SK-N-SH (cell line): ENCODE results near the gene MFAP3. TPM values are rescaled to one million over a fixed set of nuclear protein-coding genes. Genes with fewer than 3 reads are reported as not detected.

Experiments used
- CTCF ChIA-PET: fragments of 300-600, 350-600 bp; formaldehyde crosslinking; extraction: SDS; loops from one replicate; lab custom pipeline; 2021; lab: Yijun Ruan, JAX
- POLR2A ChIA-PET: fragments of 350-600 bp; sonication (Branson Sonifier 250); formaldehyde crosslinking; extraction: SDS; loops from one replicate; lab custom pipeline; 2020; ENCODE audit warnings: antibody characterized with exemption, inconsistent platforms; lab: Yijun Ruan, JAX
- DNase-seq: peaks from one replicate; pipeline ENCODE4 v3.0.0; 2012
- H2AFZ ChIP-seq: fragments of 200-600 bp; sonication (generic); 2 replicates; pipeline ENCODE4 v1.8.1; 2016; ENCODE audit warnings: antibody characterized with exemption, mild to moderate bottlenecking, low read depth
- H3F3A ChIP-seq: fragments of 200-600 bp; sonication (generic); replicated peaks from 2 replicates; pipeline ENCODE3; 2016; ENCODE audit warnings: antibody characterized with exemption, mild to moderate bottlenecking; ENCODE audit not compliant: insufficient read depth
- H3K27ac ChIP-seq, 2 experiments: fragments of 200-500 bp in 1 of 2; fragments of 200-600 bp in 1 of 2; sonication (Bioruptor generic) in 1 of 2; sonication (generic), shearing (Covaris generic) in 1 of 2; 2 replicates each; pipeline versions ENCODE4 v1.5.1 to v1.6.1; 2014 to 2016; ENCODE audit warnings: low read depth in 2 of 2, inconsistent platforms in 1 of 2, low read length in 1 of 2, mild to moderate bottlenecking in 1 of 2, mixed read lengths in 1 of 2
- H3K27me3 ChIP-seq: fragments of 200-600 bp; sonication (generic), shearing (Covaris generic); 2 replicates; pipeline ENCODE4 v1.6.1; 2016; ENCODE audit warnings: mixed run types; ENCODE audit not compliant: insufficient read depth
- H3K36me3 ChIP-seq, 2 experiments: fragments of 200-500 bp in 1 of 2; fragments of 200-600 bp in 1 of 2; sonication (Bioruptor generic) in 1 of 2; sonication (generic) in 1 of 2; replicated peaks in 1 of 2; 2 replicates each; pipeline versions ENCODE3 to v1.5.1; 2014 to 2016; ENCODE audit warnings: low read length in 1 of 2, mild to moderate bottlenecking in 1 of 2; ENCODE audit not compliant: insufficient read depth in 2 of 2, control insufficient read depth in 1 of 2
- H3K4me1 ChIP-seq, 2 experiments: fragments of 200-500 bp in 1 of 2; fragments of 200-600 bp in 1 of 2; sonication (Bioruptor generic) in 1 of 2; sonication (generic), shearing (Covaris generic) in 1 of 2; 2 replicates each; pipeline versions ENCODE4 v1.5.1 to v1.6.1; 2014 to 2016; ENCODE audit warnings: low read depth in 1 of 2, low read length in 1 of 2, mixed run types in 1 of 2; ENCODE audit not compliant: insufficient read depth in 2 of 2, control insufficient read depth in 1 of 2
- H3K4me2 ChIP-seq: fragments of 200-600 bp; sonication (generic), shearing (Covaris generic); 2 replicates; pipeline ENCODE4 v1.6.1; 2017; ENCODE audit warnings: mixed run types
- H3K4me3 ChIP-seq, 2 experiments: fragments of 200-500 bp in 1 of 2; fragments of 200-600 bp in 1 of 2; sonication (Bioruptor generic) in 1 of 2; sonication (generic), shearing (Covaris generic) in 1 of 2; 2 replicates each; pipeline versions ENCODE4 v1.5.1 to v1.8.1; 2014 to 2016; ENCODE audit warnings: low read depth in 2 of 2, inconsistent platforms in 1 of 2, low read length in 1 of 2, mild to moderate bottlenecking in 1 of 2, mixed read lengths in 1 of 2, moderate library complexity in 1 of 2
- H3K79me2 ChIP-seq: fragments of 200-600 bp; sonication (generic); 2 replicates; pipeline ENCODE4 v1.8.1; 2017; ENCODE audit warnings: mild to moderate bottlenecking; ENCODE audit not compliant: insufficient read depth
- H3K9ac ChIP-seq: fragments of 200-600 bp; sonication (generic); 2 replicates; pipeline ENCODE4 v1.6.1; 2017; ENCODE audit warnings: mixed run types
- H3K9me2 ChIP-seq: fragments of 200-600 bp; sonication (generic); 2 replicates; pipeline ENCODE4 v1.6.1; 2017; ENCODE audit warnings: mixed run types
- H3K9me3 ChIP-seq: fragments of 200-600 bp; sonication (generic); 2 replicates; pipeline ENCODE4 v1.6.1; 2017; ENCODE audit warnings: mixed run types, mild to moderate bottlenecking, moderate library complexity
- H4K20me1 ChIP-seq: fragments of 200-600 bp; sonication (generic); 2 replicates; pipeline ENCODE4 v1.6.1; 2017; ENCODE audit warnings: mild to moderate bottlenecking, mixed run types; ENCODE audit not compliant: insufficient read depth
- FOXJ3 ChIP-seq: sonication (generic); formaldehyde crosslinking; IDR thresholded peaks from 2 replicates; pipeline ENCODE4 v1.5.1; 2020; ENCODE audit warnings: mild to moderate bottlenecking, missing genetic modification reagents
- FOXM1 ChIP-seq: IDR thresholded peaks from 2 replicates; pipeline ENCODE4 v1.4.0; 2012; ENCODE audit warnings: low read depth, mild to moderate bottlenecking
- MEF2A ChIP-seq: IDR thresholded peaks from 2 replicates; pipeline ENCODE4 v1.4.0; 2012; ENCODE audit warnings: low read depth, borderline replicate concordance
- NFIC ChIP-seq: IDR thresholded peaks from 2 replicates; pipeline ENCODE4 v1.4.0; 2012; ENCODE audit warnings: borderline replicate concordance
- TEAD4 ChIP-seq: IDR thresholded peaks from 2 replicates; pipeline ENCODE4 v1.4.0; 2012; ENCODE audit warnings: mild to moderate bottlenecking, borderline replicate concordance; ENCODE audit not compliant: insufficient read depth
- WGBS: methylation state at CpG from one replicate; pipeline ENCODE4 v1.1.6; 2017; ENCODE audit warnings: low lambda C conversion rate; 5-methylcytosine and 5-hydroxymethylcytosine counted together
- polyA plus RNA-seq, 3 experiments: library from polyadenylated mRNA; depleted of rRNA; stranded (reverse); fragments of >200 nt; gene quantifications; 2 replicates each; pipeline ENCODE4 v1.2.3, GENCODE V29; 2012
- TF ChIP-seq, protein P1 (sequence below): fragments of 150-350 bp; IDR thresholded peaks from 2 replicates; pipeline ENCODE4 v1.6.1; 2016; ENCODE audit warnings: mild to moderate bottlenecking, low read depth, low read length
- TF ChIP-seq, protein P2 (sequence below): IDR thresholded peaks from 2 replicates; pipeline ENCODE4 v1.4.0; 2012; ENCODE audit warnings: low read depth
- TF ChIP-seq, protein P3 (sequence below): IDR thresholded peaks from 2 replicates; pipeline ENCODE4 v1.6.1; 2012; ENCODE audit warnings: mild to moderate bottlenecking, low read depth, low read length, moderate library complexity
- TF ChIP-seq, protein P4 (sequence below): fragments of 150-350 bp; IDR thresholded peaks from 2 replicates; pipeline ENCODE4 v1.6.1; 2017; ENCODE audit warnings: antibody characterized with exemption, low read length, low read depth, borderline replicate concordance
- TF ChIP-seq, protein P5 (sequence below): IDR thresholded peaks from 2 replicates; pipeline ENCODE4 v1.4.0; 2012; ENCODE audit warnings: low read depth, borderline replicate concordance

The MFAP3 gene
- polyA plus RNA-seq, 1 of the 3 experiments (the other 2 are of a cell fraction) = 16.0 TPM

DNA sequence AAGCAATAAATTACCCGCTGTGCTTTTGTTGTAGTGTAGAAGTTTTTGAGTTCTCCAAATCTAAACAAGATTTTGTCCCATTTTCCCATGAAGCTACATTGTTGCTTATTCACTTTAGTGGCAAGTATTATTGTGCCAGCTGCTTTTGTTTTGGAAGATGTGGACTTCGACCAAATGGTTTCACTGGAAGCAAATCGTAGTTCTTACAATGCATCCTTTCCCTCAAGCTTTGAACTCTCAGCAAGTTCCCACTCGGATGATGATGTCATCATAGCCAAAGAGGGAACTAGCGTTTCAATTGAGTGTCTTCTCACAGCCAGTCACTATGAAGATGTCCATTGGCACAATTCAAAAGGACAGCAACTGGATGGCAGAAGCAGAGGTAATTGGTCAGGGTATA lies 10.9 kb downstream of the MFAP3 start:
- H4K20me1 ChIP-seq = peaks cover 12% of the 10 kb centered on the region
- H3K79me2 ChIP-seq = peaks cover 41% of the 10 kb centered on the region
- no peaks in the 10 kb centered on the region for H3F3A ChIP-seq
- TF ChIP-seq, protein P1, sequence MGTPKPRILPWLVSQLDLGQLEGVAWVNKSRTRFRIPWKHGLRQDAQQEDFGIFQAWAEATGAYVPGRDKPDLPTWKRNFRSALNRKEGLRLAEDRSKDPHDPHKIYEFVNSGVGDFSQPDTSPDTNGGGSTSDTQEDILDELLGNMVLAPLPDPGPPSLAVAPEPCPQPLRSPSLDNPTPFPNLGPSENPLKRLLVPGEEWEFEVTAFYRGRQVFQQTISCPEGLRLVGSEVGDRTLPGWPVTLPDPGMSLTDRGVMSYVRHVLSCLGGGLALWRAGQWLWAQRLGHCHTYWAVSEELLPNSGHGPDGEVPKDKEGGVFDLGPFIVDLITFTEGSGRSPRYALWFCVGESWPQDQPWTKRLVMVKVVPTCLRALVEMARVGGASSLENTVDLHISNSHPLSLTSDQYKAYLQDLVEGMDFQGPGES = no peak
- TF ChIP-seq, protein P2, sequence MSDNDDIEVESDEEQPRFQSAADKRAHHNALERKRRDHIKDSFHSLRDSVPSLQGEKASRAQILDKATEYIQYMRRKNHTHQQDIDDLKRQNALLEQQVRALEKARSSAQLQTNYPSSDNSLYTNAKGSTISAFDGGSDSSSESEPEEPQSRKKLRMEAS = no peak
- no peak for TF ChIP-seq TEAD4
- TF ChIP-seq, protein P3, sequence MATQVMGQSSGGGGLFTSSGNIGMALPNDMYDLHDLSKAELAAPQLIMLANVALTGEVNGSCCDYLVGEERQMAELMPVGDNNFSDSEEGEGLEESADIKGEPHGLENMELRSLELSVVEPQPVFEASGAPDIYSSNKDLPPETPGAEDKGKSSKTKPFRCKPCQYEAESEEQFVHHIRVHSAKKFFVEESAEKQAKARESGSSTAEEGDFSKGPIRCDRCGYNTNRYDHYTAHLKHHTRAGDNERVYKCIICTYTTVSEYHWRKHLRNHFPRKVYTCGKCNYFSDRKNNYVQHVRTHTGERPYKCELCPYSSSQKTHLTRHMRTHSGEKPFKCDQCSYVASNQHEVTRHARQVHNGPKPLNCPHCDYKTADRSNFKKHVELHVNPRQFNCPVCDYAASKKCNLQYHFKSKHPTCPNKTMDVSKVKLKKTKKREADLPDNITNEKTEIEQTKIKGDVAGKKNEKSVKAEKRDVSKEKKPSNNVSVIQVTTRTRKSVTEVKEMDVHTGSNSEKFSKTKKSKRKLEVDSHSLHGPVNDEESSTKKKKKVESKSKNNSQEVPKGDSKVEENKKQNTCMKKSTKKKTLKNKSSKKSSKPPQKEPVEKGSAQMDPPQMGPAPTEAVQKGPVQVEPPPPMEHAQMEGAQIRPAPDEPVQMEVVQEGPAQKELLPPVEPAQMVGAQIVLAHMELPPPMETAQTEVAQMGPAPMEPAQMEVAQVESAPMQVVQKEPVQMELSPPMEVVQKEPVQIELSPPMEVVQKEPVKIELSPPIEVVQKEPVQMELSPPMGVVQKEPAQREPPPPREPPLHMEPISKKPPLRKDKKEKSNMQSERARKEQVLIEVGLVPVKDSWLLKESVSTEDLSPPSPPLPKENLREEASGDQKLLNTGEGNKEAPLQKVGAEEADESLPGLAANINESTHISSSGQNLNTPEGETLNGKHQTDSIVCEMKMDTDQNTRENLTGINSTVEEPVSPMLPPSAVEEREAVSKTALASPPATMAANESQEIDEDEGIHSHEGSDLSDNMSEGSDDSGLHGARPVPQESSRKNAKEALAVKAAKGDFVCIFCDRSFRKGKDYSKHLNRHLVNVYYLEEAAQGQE = no peak
- no peak for TF ChIP-seq MEF2A
- no peak for TF ChIP-seq NFIC
- TF ChIP-seq, protein P4, sequence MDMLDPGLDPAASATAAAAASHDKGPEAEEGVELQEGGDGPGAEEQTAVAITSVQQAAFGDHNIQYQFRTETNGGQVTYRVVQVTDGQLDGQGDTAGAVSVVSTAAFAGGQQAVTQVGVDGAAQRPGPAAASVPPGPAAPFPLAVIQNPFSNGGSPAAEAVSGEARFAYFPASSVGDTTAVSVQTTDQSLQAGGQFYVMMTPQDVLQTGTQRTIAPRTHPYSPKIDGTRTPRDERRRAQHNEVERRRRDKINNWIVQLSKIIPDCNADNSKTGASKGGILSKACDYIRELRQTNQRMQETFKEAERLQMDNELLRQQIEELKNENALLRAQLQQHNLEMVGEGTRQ = no peak
- no peak for TF ChIP-seq FOXM1
- TF ChIP-seq FOXJ3 (CRISPR knock-in tag) = no peak
- TF ChIP-seq, protein P5, sequence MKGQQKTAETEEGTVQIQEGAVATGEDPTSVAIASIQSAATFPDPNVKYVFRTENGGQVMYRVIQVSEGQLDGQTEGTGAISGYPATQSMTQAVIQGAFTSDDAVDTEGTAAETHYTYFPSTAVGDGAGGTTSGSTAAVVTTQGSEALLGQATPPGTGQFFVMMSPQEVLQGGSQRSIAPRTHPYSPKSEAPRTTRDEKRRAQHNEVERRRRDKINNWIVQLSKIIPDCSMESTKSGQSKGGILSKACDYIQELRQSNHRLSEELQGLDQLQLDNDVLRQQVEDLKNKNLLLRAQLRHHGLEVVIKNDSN = no peak
- CTCF ChIA-PET = interaction anchor here (2.3 kb wide), 1 partner anchor 23 kb away, joined by 9 read pairs; no protein-coding TSS in a partner anchor
- no peaks in the 10 kb centered on the region; a peak in 1 of 4 replicates for H3K4me1 ChIP-seq
- no peak overlapping the region for H3K4me2 ChIP-seq
- WGBS = 94% methylated on average over 5 of the region's 5 CpGs
- DNase-seq = no peak
- no peak overlapping the region for H3K9ac ChIP-seq
- H3K9me3 ChIP-seq = no peaks in the 10 kb centered on the region
- H3K27me3 ChIP-seq = no peaks in the 10 kb centered on the region
- H3K36me3 ChIP-seq = peaks cover 38 to 82% of the 10 kb centered on the region in 2 experiments
- no peaks in the 10 kb centered on the region for H3K9me2 ChIP-seq
- H2AFZ ChIP-seq = no peak overlapping the region
- H3K4me3 ChIP-seq = no peak overlapping the region
- H3K27ac ChIP-seq = no peak overlapping the region
- POLR2A ChIA-PET = interaction anchor here (1.1 kb wide), 1 partner anchor 11 kb away, joined by 3 read pairs; the partner anchor contains the start of genes FAM114A2 and MFAP3
